ENCODE measurements around the gene CDK5. TPM values are rescaled to one million over a fixed set of nuclear protein-coding genes. Genes with fewer than 3 reads are reported as not detected.
A peak's percentile ranks its signal among the peaks of the same experiment; 100 is the strongest.

The CDK5 gene
- polyA plus RNA-seq, 1 donor from 2014 or later, result 88.3 TPM

DNA sequence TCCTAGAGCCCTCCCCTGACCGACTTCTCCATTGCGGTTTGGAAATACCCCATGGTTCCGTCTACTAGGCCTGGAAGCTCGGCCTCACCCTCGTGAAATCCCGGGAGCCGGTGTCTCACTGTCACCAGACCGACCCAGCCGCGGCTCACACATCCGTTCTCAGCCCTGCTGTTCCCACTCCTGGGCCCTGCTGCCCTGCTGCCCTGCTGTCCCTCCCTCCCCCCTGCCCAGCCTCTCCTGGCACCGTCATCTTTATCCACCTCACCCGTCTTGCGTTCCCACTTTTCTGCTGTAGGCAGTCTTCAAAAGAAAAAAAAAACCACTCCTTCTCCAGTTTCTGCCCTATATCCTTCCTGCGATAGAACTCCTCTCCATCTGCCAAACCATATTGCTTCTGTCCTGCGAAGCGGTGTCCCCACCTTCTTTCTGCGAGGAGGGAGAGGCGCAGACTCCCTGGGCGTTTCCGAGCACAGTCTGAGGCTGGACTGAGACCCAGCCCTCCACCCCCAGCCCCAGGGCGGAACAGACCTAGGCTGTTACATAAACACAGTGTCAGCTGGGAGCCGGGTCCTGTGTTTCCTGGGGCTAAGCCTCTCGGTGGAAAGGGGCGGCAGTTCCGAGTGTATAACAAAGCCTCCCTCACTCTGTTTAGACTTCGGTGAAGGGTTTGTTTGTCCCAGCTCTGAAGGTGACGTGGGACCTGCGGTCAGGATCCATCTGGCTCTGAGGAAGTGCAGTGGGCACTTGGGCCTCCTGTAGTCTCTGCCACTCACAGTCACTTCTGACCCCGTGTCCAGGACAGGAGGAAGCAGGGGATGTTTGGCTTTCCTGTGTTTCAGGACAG is 31.4 kb upstream of the CDK5 start:
- H3K27me3 ChIP-seq (ENCODE audit: insufficient read depth, low read depth, low read length), result no peaks in the 10 kb centered on the region
- peak overlapping the region; percentile 93 for H3K4me2 ChIP-seq (ENCODE audit: low read length)
- no peaks in the 10 kb centered on the region for H3K36me3 ChIP-seq (ENCODE audit: insufficient read depth, low read length)
- peak overlapping the region; percentile 94 for H3K9ac ChIP-seq (ENCODE audit: low read length)
- H3K9me3 ChIP-seq (ENCODE audit: low read length), result no peaks in the 10 kb centered on the region
- H3K9me2 ChIP-seq (ENCODE audit: insufficient read depth, low read length), result no peaks in the 10 kb centered on the region
- peaks cover 3% of the 10 kb centered on the region for H3F3A ChIP-seq (ENCODE audit: insufficient read depth, low read length, poor library complexity, severe bottlenecking)
- TF ChIP-seq SMC3 (conservative IDR thresholded peaks at IDR 0.05; ENCODE audit: poor library complexity) (no peak), RAD21 (conservative IDR thresholded peaks at IDR 0.05) (no peak), EZH2 (IDR thresholded peaks at IDR 0.05; ENCODE audit: borderline replicate concordance, insufficient read depth, low read length, poor library complexity, severe bottlenecking) (no peak), MXI1 (conservative IDR thresholded peaks at IDR 0.05; ENCODE audit: poor library complexity, severe bottlenecking) (no peak), POLR2AphosphoS5 (IDR thresholded peaks at IDR 0.05) (no peak), TAF1 (IDR thresholded peaks at IDR 0.05; ENCODE audit: low read depth) (no peak), EP300 (conservative IDR thresholded peaks at IDR 0.05; ENCODE audit: poor library complexity, severe bottlenecking) (no peak)
- TF ChIP-seq, protein P1, sequence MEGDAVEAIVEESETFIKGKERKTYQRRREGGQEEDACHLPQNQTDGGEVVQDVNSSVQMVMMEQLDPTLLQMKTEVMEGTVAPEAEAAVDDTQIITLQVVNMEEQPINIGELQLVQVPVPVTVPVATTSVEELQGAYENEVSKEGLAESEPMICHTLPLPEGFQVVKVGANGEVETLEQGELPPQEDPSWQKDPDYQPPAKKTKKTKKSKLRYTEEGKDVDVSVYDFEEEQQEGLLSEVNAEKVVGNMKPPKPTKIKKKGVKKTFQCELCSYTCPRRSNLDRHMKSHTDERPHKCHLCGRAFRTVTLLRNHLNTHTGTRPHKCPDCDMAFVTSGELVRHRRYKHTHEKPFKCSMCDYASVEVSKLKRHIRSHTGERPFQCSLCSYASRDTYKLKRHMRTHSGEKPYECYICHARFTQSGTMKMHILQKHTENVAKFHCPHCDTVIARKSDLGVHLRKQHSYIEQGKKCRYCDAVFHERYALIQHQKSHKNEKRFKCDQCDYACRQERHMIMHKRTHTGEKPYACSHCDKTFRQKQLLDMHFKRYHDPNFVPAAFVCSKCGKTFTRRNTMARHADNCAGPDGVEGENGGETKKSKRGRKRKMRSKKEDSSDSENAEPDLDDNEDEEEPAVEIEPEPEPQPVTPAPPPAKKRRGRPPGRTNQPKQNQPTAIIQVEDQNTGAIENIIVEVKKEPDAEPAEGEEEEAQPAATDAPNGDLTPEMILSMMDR (IDR thresholded peaks at IDR 0.05; ENCODE audit: poor library complexity, severe bottlenecking), result no peak
- TF ChIP-seq, protein P2, sequence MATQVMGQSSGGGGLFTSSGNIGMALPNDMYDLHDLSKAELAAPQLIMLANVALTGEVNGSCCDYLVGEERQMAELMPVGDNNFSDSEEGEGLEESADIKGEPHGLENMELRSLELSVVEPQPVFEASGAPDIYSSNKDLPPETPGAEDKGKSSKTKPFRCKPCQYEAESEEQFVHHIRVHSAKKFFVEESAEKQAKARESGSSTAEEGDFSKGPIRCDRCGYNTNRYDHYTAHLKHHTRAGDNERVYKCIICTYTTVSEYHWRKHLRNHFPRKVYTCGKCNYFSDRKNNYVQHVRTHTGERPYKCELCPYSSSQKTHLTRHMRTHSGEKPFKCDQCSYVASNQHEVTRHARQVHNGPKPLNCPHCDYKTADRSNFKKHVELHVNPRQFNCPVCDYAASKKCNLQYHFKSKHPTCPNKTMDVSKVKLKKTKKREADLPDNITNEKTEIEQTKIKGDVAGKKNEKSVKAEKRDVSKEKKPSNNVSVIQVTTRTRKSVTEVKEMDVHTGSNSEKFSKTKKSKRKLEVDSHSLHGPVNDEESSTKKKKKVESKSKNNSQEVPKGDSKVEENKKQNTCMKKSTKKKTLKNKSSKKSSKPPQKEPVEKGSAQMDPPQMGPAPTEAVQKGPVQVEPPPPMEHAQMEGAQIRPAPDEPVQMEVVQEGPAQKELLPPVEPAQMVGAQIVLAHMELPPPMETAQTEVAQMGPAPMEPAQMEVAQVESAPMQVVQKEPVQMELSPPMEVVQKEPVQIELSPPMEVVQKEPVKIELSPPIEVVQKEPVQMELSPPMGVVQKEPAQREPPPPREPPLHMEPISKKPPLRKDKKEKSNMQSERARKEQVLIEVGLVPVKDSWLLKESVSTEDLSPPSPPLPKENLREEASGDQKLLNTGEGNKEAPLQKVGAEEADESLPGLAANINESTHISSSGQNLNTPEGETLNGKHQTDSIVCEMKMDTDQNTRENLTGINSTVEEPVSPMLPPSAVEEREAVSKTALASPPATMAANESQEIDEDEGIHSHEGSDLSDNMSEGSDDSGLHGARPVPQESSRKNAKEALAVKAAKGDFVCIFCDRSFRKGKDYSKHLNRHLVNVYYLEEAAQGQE (IDR thresholded peaks at IDR 0.05; ENCODE audit: borderline replicate concordance), result no peak
- peak overlapping the region; percentile 91 for H3K4me3 ChIP-seq (ENCODE audit: low read length)
- peaks cover 42% of the 10 kb centered on the region for H4K20me1 ChIP-seq (ENCODE audit: insufficient read depth)
- no peak overlapping the region for H2AFZ ChIP-seq (ENCODE audit: low read depth, low read length)
- peaks cover 63% of the 10 kb centered on the region for H3K79me2 ChIP-seq (replicated peaks; ENCODE audit: insufficient read depth, low read length)
- no peak overlapping the region for H3K27ac ChIP-seq (ENCODE audit: low read length)

DNA sequence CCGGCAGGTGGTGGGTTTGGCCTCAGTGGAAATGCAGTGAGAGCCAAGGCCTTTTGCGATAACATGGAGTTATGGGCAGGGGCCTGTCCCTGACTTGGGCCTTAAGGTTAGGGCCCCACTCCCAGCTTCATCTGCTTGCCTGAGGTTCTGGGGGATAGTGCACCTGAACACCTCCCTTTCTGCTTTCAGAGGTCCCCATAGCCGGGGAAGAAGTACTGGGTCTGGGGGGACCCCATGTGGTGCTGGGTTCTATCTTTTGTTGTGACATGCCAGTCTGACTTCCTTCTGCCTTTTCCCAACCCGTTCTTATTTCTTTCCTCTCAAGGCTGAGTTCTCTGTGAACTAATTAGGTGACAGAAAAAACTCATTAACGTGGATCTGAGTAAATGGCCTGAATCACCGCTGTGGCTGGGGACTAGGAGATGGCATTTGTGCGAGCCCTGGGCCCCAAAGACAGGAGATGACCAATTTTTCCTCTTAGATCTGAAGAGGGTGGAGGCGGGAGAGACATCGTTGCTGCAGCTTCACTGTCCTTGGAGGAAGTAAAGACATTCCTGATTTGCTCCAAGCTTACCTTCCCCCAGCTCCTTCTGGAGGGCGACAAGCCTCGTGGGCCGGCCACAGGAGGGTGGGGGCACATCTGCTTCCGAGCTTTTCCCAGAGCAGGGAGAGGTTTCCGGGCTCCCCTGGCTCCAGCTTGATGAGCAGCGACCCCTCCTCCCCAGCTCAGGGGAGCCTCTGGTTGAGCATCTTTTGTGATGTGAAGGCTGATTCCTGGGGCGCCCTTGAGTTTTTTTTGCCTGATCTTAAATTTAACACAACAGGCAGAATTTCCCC is 30.5 kb upstream of the CDK5 start:
- peak overlapping the region; percentile 91 for H3K4me3 ChIP-seq (ENCODE audit: low read length)
- no peaks in the 10 kb centered on the region for H3K9me2 ChIP-seq (ENCODE audit: insufficient read depth, low read length)
- H3K36me3 ChIP-seq (ENCODE audit: insufficient read depth, low read length), result no peaks in the 10 kb centered on the region
- no peak for TF ChIP-seq TAF1 (IDR thresholded peaks at IDR 0.05; ENCODE audit: low read depth)
- no peak for TF ChIP-seq EZH2 (IDR thresholded peaks at IDR 0.05; ENCODE audit: borderline replicate concordance, insufficient read depth, low read length, poor library complexity, severe bottlenecking)
- no peak for TF ChIP-seq MXI1 (conservative IDR thresholded peaks at IDR 0.05; ENCODE audit: poor library complexity, severe bottlenecking)
- no peak for TF ChIP-seq SMC3 (conservative IDR thresholded peaks at IDR 0.05; ENCODE audit: poor library complexity)
- TF ChIP-seq EP300 (conservative IDR thresholded peaks at IDR 0.05; ENCODE audit: poor library complexity, severe bottlenecking), result no peak
- TF ChIP-seq RAD21 (conservative IDR thresholded peaks at IDR 0.05), result no peak
- TF ChIP-seq, protein P2 (IDR thresholded peaks at IDR 0.05; ENCODE audit: borderline replicate concordance), result no peak
- no peak for TF ChIP-seq POLR2AphosphoS5 (IDR thresholded peaks at IDR 0.05)
- TF ChIP-seq, protein P1 (IDR thresholded peaks at IDR 0.05; ENCODE audit: poor library complexity, severe bottlenecking), result no peak
- peak overlapping the region; percentile 18 for H3K27ac ChIP-seq (ENCODE audit: low read length)
- peak overlapping the region; percentile 93 for H3K4me2 ChIP-seq (ENCODE audit: low read length)
- peaks cover 55% of the 10 kb centered on the region for H3K79me2 ChIP-seq (replicated peaks; ENCODE audit: insufficient read depth, low read length)
- no peak overlapping the region for H2AFZ ChIP-seq (ENCODE audit: low read depth, low read length)
- no peaks in the 10 kb centered on the region for H3K9me3 ChIP-seq (ENCODE audit: low read length)
- peak overlapping the region; percentile 94 for H3K9ac ChIP-seq (ENCODE audit: low read length)
- H3F3A ChIP-seq (ENCODE audit: insufficient read depth, low read length, poor library complexity, severe bottlenecking), result peaks cover 3% of the 10 kb centered on the region
- H4K20me1 ChIP-seq (ENCODE audit: insufficient read depth), result peaks cover 42% of the 10 kb centered on the region
- H3K27me3 ChIP-seq (ENCODE audit: insufficient read depth, low read depth, low read length), result no peaks in the 10 kb centered on the region
